Measurements from ENCODE around the gene NKAIN2.

NKAIN2 gene

DNA sequence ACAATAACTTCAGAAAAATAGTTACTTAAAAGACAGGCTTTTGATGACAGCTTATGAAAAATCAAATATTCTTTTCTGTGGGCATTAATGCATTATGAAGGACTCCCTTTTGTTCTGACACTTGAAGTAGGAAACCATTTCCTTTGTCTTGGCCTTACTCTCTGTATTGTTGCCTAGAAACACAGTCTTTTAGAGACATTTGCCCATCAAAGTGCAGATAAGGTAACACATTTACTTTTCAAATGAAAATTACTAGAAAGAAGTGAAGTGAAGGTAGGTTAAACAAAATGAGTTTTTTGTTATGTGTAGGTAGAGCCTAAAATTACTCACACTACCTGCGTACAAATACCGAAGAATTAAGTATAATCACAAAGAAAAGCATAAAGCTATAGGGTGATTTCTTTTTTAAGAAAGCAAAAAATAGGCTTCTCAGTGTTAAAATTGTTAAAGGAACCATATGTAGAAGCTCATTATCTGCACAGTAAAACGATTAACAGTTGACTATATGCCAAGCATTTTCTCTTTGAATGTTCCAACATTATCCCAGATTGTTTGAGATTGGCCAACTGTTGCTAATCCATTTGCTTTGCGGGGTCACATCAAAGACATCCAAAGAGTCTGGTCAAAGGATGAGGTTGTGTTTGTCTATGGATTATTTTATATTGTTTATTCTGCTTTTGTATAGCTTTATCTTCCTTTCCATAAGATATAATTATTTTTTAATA is 616.6 kb downstream of the NKAIN2 start:
- TF ChIP-seq, protein P1, sequence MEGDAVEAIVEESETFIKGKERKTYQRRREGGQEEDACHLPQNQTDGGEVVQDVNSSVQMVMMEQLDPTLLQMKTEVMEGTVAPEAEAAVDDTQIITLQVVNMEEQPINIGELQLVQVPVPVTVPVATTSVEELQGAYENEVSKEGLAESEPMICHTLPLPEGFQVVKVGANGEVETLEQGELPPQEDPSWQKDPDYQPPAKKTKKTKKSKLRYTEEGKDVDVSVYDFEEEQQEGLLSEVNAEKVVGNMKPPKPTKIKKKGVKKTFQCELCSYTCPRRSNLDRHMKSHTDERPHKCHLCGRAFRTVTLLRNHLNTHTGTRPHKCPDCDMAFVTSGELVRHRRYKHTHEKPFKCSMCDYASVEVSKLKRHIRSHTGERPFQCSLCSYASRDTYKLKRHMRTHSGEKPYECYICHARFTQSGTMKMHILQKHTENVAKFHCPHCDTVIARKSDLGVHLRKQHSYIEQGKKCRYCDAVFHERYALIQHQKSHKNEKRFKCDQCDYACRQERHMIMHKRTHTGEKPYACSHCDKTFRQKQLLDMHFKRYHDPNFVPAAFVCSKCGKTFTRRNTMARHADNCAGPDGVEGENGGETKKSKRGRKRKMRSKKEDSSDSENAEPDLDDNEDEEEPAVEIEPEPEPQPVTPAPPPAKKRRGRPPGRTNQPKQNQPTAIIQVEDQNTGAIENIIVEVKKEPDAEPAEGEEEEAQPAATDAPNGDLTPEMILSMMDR (IDR thresholded peaks at IDR 0.05; ENCODE audit: low read depth, low read length, missing control alignments) = no peak
- no peak for DNase-seq (ENCODE audit: low read depth)
- no peak overlapping the region for H3K4me3 ChIP-seq (ENCODE audit: low read depth, low read length)
- in situ Hi-C loops (cut with HindIII; ENCODE audit: low sequenced_read_pairs) = no loop called here

DNA sequence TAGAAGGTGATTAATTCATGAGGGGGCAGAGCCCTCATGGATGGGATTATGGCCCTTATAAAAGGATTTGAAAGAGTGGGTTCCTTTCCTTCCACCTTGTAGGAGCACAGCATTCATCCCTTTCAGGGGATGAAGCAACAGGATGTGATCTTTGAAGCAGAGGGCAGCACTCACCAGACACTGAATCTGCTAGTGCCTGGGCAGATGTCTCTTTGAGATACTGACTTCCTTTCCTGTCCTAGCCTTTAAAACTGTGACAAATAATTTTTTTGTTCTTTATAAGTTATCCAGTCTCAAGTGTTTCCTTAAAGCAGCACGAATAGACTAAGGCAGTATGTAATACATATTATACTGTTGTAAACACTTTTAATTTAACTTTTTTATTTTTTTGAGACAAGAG is 620.0 kb downstream of the NKAIN2 start:
- in situ Hi-C loops (cut with HindIII; ENCODE audit: low sequenced_read_pairs) = no loop called here

DNA sequence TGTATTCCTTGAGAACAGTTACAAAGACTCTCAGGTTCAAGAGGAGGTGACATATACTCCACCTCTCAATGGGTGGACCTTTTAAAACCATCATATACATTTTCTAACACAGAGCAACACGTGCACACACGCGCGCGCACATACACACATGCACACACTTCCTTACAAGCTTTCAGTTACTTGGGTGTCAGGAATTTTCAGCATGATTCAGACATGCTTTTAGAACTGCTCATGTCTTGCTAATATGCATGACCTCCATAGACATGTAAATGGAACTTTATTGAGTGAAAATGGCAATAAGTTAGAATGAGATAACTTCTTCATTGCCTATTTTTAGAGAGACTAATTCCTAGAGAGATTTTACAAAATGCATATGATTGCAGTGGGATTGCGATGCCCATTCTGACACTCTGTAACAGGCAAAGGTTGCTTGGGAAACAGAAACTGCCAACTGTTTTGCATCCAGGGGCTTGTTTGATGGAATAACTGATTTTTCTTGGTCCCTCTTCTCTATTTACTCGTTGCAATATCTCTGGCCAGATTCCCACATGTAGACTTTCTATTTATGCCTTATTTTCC is 627.2 kb downstream of the NKAIN2 start:
- TF ChIP-seq, protein P1 (IDR thresholded peaks at IDR 0.05; ENCODE audit: low read depth, low read length, missing control alignments) = no peak
- DNase-seq (ENCODE audit: low read depth) = no peak
- H3K4me3 ChIP-seq (ENCODE audit: low read depth, low read length) = no peak overlapping the region
- in situ Hi-C loops (cut with HindIII; ENCODE audit: low sequenced_read_pairs) = no loop called here

More for the DNA sequence above, 620.0 kb downstream of the NKAIN2 start:
- H3K4me3 ChIP-seq (ENCODE audit: low read depth, low read length) = no peak overlapping the region
- TF ChIP-seq, protein P1 (IDR thresholded peaks at IDR 0.05; ENCODE audit: low read depth, low read length, missing control alignments) = no peak
- no peak for DNase-seq (ENCODE audit: low read depth)

DNA sequence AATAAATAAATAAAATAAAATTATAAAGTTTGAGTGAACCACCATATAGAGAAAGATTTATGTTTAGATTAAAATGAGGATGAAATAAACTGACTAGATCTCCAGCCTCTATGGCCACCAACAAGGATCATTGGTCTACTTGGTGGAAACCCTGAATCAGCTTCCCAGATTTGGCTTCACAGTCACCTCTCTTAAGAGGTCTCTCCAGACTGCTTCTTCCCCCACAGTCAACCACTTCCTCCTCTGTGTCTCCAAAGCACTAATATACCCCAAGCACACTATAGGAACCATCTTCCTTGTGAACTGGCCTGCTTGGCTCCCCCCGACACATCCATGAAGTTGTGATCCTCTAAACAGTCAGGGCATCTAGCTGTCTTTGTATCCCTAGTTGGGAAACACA is 629.0 kb downstream of the NKAIN2 start:
- no peak for DNase-seq (ENCODE audit: low read depth)
- TF ChIP-seq, protein P1 (IDR thresholded peaks at IDR 0.05; ENCODE audit: low read depth, low read length, missing control alignments) = no peak
- in situ Hi-C loops (cut with HindIII; ENCODE audit: low sequenced_read_pairs) = no loop called here
- H3K4me3 ChIP-seq (ENCODE audit: low read depth, low read length) = no peak overlapping the region

DNA sequence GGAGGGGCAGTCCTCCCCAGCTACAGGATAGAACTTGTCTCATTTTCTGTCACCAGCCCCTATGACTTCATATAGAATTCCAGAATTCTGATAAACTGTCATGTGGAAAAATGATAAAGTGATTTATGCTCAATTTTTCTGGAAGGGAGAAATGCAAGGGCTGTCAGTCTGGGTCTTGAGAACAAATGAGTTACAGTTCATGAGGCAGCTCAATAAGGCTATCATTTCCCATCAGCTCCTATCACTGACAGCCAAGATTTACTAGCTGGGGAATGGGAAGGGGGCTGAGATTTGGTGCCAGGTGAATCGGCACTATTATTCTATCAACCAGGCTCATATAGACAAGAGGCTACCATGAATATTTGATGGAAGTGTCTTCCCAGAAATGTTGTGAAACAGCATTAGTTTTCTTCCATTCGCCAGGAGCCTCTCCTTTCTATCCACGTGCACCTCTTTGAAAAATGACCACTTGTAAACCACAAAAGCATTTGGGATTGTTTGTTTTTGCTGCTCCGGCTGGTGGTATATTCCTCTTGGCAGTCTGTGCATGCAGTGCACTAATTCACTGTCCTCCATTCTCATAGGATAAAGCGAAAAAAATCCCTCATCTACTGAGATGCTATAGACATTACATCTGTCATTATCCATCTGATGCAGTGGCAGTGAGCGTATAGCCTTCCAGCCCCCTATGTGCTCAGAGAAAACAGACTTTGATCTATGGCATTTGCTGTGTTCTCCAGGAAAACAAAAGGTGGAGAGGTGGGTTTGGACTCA is 629.9 kb downstream of the NKAIN2 start:
- H3K4me3 ChIP-seq (ENCODE audit: low read depth, low read length) = no peak overlapping the region
- TF ChIP-seq, protein P1 (IDR thresholded peaks at IDR 0.05; ENCODE audit: low read depth, low read length, missing control alignments) = no peak
- no peak for DNase-seq (ENCODE audit: low read depth)
- in situ Hi-C loops (cut with HindIII; ENCODE audit: low sequenced_read_pairs) = no loop called here

DNA sequence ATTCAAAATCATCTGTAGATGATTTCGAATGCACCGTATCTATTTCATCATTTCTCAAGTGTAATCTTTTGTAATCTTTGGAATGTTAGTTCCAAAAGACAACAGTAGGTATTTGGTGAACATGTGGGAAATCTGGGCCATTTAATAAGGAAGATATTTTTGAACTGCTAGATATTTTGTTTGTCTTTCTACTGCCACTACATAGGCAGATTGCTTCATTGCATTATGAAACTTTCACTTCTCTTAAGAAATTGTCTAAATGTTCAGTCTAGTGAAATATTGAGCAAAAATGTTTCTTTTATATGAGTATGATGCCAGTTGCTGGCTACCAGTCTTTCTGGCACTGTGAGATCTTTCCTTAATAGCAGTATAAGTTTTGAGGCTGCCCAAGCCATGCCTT is 630.8 kb downstream of the NKAIN2 start:
- DNase-seq (ENCODE audit: low read depth) = no peak
- in situ Hi-C loops (cut with HindIII; ENCODE audit: low sequenced_read_pairs) = no loop called here
- TF ChIP-seq, protein P1 (IDR thresholded peaks at IDR 0.05; ENCODE audit: low read depth, low read length, missing control alignments) = no peak
- no peak overlapping the region for H3K4me3 ChIP-seq (ENCODE audit: low read depth, low read length)
